ENCODE data around the gene AK5.
A peak's percentile ranks its signal among the peaks of the same experiment; 100 is the strongest.

AK5 gene

DNA sequence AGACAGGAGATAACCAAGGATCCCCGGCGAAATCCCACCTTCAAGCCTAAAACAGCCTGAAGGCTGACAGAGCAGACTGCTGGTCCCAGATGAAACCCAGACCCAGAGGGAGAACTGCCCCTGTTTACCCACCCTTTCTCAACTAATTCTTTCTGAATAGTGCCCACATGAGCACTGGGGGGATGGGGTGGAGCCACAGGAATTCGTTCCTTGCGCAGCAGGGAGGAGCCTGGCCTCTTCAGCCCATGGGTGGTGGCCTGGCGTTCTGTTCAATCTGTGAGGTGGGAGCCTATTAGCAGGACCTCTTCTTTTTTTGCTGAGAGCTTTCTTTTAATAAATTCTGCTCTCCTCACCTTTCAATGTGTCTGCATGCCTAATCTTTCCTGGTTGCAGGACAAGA is 6.6 kb upstream of the AK5 start:
- DNase-seq (ENCODE audit: insufficient read length, low spot score) (no peak), FAIRE-seq (no peak)
- TF ChIP-seq POLR2A (IDR thresholded peaks at IDR 0.05; ENCODE audit: low read depth, low read length) = no peak

DNA sequence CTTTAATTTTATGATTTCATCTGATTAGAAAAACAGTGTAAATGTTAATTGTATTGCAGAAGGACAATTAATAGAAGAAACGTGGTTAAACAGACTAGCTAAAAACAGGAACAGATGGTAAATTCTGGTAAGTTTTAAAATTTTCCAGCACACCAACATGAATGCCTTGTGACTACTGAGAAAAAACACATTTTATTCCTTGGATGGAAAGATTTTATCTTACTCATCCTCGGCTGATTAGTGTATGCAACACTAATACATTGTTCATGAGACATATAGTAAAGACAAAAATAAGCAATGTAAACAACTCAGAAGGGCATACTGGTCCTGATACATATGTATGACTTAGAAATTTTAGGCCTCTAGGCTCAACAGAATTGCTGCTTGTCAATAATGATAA is 4.9 kb upstream of the AK5 start:
- FAIRE-seq = no peak
- no peak for DNase-seq (ENCODE audit: insufficient read length, low spot score)
- no peak for TF ChIP-seq POLR2A (IDR thresholded peaks at IDR 0.05; ENCODE audit: low read depth, low read length)

DNA sequence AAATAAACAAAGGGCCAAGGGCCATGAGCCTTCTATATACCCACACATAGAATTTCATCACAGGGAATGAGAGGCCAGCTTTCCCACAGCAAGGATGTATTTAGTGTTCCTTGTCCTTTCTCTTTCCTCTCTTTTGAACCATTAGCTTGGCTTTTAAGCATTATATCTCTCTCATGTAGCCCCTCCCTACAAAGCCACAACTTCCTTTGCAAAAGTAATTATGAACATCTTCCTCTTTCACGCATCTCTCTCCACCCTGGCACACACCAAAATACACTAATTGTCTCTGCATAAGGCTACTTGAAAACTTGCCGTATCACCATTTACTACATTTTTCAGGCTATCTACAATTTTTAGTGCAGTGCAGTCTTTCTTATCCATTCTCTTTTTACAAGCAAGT is 1.9 kb upstream of the AK5 start:
- no peak for TF ChIP-seq POLR2A (IDR thresholded peaks at IDR 0.05; ENCODE audit: low read depth, low read length)
- DNase-seq (ENCODE audit: insufficient read length, low spot score) = no peak
- FAIRE-seq = no peak

DNA sequence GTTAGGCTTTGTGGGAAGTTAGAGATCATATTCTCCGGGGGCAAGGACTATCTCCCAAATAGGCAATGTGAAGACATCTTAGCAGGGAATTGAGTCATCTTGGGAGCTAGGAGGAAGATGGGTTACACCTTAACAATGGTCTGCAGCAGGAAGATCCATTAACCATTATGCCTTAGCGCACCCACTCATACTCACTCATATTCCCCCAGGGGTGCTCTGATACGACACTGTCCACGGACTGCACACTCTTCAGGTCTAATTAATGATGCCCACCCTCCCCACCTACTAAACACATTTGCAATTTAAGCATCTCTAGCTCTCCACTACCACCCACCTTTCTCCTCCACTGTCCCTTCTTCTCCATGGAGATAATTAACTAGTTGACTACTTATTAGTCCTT is 857 bp upstream of the AK5 start:
- TF ChIP-seq POLR2A (IDR thresholded peaks at IDR 0.05; ENCODE audit: low read depth, low read length) = no peak
- FAIRE-seq (no peak), DNase-seq (ENCODE audit: insufficient read length, low spot score) (no peak)

DNA sequence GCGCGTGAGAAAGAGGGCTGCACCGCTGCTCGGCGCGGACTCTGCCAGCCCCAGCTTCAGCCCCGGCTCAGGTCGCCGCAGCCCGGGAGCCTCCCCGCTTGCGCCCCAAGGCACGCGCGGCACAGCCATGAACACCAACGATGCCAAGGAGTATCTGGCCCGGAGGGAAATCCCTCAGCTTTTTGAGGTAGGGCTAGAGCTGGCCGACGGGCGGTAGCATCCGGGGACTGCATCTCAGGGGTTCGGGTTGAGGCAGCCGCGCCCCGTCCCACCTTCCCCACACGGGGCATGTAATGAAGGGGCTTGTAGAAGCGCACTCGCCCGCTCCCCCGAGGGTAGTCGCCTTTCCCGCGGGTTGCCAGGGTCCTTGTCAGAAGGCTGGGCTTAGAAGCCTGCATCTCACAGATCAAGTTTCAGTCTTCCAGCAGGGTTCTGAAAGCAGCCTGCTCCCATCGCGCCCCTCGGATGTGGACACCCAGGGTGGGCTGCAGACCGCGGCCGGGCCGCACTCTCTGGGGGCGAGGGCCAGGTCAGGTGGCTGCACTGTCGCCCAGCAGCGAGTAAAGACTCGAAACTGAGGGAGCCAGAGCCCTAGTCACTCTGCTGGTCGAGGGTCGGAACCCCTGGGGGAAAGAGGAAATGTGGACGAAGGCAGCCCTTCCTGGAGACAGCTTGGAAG is 507 bp downstream of the AK5 start:
- FAIRE-seq (no peak), DNase-seq (ENCODE audit: insufficient read length, low spot score) (peak; percentile 61)
- TF ChIP-seq POLR2A (IDR thresholded peaks at IDR 0.05; ENCODE audit: low read depth, low read length) = no peak

DNA sequence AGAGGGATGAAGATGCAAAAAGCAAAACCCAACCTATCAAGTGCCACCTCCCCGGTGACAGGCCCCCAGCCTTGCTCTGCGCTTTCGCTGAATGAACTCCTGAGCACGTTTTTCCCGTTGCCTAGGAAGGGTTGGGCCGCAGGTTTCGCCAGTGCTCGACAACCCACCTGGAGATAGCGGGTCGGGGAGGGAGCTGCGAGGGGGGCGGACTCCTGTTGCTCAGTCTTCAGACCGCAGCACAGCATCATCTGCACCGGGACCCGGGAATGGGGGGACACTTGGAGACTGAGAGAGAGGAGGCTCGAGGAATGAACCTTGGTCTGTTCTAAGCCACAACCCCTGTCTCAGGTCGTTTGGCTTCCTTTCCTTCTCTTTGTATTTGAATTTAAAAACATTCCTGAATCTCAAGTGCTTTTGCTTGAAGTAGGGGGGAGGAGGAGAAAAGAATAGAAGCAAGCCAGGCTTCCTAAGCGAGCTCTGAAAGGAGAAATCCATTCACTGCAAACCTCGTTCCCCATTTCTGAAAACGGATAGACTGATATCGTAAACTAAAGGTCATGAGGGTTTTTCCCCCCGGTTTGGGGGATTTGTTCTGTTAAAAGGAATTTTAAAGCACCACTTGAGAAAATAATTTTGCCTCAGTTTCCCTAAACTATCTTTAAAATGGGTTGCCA is 1.2 kb downstream of the AK5 start:
- no peak for TF ChIP-seq POLR2A (IDR thresholded peaks at IDR 0.05; ENCODE audit: low read depth, low read length)
- FAIRE-seq = peak; percentile 6
- peak; percentile 26 for DNase-seq (ENCODE audit: insufficient read length, low spot score)

DNA sequence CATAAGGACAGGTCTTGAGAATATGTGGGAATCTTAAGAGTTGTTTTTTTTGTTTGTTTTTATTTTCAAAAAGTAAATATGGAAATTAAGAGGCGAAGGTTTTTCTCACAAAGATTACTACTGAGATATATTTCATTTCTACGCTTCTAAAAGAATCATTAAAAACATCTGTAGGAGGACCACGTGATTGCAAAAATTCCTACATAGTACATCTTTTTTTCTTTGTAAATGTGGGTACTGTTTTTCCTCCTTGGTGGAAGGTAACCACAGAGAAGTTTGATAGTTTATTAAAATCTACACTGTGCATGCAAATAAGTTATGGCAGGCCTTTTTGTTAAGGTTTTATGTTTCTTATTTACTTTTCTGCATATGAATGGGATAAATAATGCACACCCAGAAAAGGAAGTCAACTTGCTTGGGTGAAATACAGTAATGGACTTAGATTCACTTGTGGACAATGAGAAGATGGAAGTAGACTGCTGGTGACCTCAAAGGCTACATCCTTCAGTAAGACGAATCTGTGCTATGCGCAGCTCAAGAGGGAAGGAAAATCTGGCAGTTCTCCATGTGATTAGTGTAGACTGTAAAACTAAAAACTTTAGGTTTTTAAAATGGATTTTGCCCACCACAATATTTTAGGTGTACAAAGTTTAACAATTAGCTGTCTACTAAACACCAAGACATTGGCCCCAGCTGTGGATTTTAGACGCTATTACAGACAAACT is 2.0 kb downstream of the AK5 start:
- FAIRE-seq (no peak), DNase-seq (ENCODE audit: insufficient read length, low spot score) (no peak)
- TF ChIP-seq POLR2A (IDR thresholded peaks at IDR 0.05; ENCODE audit: low read depth, low read length) = no peak

DNA sequence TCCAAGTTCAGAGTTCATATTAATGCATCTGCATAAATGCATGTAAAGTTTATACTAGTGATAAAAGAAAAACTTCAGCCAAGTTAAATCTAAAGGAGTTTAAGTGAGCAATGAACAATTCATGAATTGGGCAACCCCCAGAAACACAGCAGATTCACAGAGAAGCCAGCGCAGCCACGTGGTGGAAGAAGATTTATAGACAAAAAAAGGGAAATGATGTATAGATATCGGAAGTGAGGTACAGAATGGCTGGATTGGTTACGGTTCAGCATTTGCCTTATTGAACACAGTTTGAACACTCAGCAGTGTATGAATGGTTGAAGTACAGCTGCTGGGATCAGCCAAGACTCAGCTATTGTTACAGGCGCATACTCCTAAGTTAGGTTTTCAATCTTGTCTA is 5.7 kb downstream of the AK5 start:
- TF ChIP-seq POLR2A (IDR thresholded peaks at IDR 0.05; ENCODE audit: low read depth, low read length) = no peak
- no peak for DNase-seq (ENCODE audit: insufficient read length, low spot score)
- peak; percentile 88 for FAIRE-seq

DNA sequence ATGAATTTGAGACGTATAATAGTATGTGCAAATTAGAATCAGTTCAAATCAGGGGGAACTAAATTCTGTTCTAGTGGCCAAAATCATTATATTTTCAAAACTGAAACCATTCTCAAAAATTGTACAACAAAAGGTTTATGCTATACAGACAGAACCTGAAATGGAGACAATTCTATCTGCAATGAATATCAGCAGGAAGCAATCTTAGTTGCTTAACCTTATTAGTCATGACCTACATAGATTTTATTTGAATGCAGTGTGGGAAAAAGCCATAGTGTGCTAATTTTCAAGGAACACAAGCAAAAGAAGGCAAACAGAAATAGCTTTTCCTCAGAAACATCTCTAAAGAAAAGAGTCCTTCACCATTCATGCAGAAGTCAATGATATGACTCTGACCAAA is 6.5 kb downstream of the AK5 start:
- DNase-seq (ENCODE audit: insufficient read length, low spot score) (no peak), FAIRE-seq (peak; percentile 81)
- TF ChIP-seq POLR2A (IDR thresholded peaks at IDR 0.05; ENCODE audit: low read depth, low read length) = no peak

DNA sequence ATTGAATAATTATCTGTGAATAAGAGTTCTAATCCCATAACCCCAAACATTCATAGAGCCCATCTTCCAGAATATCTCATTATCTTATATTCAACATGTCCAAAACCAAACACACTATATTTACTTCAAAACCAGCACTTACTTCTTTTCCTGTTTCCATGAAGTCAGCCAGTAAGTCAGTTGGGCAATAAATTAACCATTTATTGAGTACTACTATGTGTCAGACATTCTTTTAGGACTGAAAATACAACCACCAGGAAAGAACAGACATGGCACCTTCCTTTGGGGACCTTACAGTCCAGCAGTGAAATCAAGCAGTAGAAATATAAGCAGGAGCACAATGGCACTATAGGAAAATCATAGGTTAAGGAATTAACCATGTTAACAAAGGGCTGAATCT is 8.8 kb downstream of the AK5 start:
- TF ChIP-seq POLR2A (IDR thresholded peaks at IDR 0.05; ENCODE audit: low read depth, low read length) = no peak
- DNase-seq (ENCODE audit: insufficient read length, low spot score) (no peak), FAIRE-seq (peak; percentile 48)

DNA sequence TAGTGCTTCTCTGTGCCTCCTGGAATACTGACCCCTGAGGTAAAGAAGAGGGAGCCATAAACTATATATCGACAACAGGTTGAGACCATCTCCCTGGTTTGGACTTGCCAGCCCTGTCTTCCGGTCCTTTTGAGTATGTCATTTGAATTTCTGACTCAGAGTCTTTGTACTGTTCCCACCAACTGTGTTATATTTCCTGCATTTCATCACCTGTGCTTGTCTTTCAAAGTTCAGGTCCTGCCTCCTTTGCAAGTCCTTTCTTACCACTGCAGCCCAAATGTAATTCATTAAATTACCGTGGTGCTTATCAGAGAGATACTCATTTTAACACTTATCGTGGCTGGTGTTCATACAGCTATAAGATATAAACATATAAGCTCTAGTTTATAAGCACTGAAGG is 10.7 kb downstream of the AK5 start:
- no peak for FAIRE-seq
- no peak for TF ChIP-seq POLR2A (IDR thresholded peaks at IDR 0.05; ENCODE audit: low read depth, low read length)
- no peak for DNase-seq (ENCODE audit: insufficient read length, low spot score)

DNA sequence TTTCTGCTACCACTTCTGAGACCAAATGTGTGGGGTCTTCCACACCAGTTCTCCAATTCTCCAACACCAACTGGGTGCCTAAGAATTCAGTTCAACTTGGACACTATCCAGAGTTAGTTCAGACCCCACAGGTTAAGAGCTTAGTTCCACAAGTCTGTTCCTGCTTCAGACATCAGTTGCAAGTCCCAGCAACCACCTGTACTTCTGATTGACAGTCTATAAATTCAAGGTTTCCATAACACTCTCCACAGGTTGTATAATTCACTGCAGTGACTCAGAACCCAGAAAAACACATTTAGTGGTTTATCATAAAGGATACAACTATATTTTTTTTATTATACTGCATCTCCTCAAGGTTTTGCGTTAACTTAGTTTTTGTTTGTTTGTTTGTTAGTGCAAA is 18.7 kb downstream of the AK5 start:
- no peak for TF ChIP-seq POLR2A (IDR thresholded peaks at IDR 0.05; ENCODE audit: low read depth, low read length)
- FAIRE-seq (no peak), DNase-seq (ENCODE audit: insufficient read length, low spot score) (no peak)

DNA sequence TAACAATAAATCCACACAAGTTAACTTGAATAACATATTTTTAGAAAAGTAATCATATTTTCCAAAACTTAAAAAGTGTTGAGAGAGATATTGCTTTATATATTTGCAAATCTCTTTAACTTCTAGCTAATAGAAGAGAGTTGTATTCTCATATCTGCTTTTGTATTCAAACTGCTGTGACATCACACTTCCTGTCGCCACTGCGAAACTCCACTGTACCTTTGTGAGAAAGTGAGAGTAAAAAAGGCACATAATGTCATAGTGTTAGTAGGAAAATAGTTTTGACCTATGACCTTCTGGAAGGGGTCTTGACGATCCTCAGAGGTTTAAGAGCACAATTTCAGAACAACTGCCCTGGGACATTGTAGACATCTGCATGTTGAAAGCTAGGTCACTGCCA is 21.6 kb downstream of the AK5 start:
- no peak for FAIRE-seq
- DNase-seq (ENCODE audit: insufficient read length, low spot score) = no peak
- TF ChIP-seq POLR2A (IDR thresholded peaks at IDR 0.05; ENCODE audit: low read depth, low read length) = no peak

DNA sequence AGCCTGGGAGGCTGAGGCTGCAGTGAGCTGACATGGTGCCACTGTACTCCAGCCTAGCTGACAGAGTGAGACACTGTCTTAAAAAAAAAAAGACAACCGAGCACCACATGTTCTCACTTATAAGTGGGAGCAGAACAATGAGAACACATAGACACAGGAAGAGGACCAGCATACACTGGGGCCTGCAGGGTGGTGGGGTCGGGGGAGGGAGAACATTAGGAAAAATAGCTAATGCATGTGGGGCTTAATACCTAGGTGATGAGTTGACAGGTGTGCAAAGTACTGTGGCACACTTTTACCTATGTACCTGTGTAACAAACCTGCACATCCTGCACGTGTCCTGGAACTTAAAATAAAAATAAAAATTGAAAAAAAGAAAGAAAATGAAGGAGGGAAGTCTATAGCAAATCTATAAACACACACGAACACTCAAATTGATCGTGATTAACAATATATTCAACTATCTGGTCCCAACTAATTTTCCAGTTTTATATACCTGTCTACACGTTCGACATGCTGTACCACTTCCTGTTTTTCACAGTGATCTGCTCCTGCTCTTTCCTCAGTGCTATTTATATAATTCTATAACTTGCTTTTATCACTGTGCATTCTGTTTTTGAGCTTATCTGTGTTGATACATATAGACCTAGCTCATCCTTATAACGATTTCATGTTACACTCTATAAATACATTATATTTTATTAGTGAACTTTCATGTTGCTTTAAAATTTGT is 27.2 kb downstream of the AK5 start:
- FAIRE-seq = no peak
- TF ChIP-seq POLR2A (IDR thresholded peaks at IDR 0.05; ENCODE audit: low read depth, low read length) = no peak
- DNase-seq (ENCODE audit: insufficient read length, low spot score) = no peak
